ENCODE measurements around the gene TRMT2B. TPM values are rescaled to one million over a fixed set of nuclear protein-coding genes. Genes with fewer than 3 reads are reported as not detected.
"Not testable (repeated sequence)": the region's sequence is repeated elsewhere in the genome, so short reads cannot be mapped to it uniquely, and the experiment has no call there.

The TRMT2B gene
- total RNA-seq, 1 donor from 2014 or later: 20.7 TPM

GRCh38 chrX:101028562-101028961 lies 23.3 kb downstream of the TRMT2B start:
- Mint-ChIP-seq H3K9me3 (peaks cover 21% of the 10 kb centered on the region), H3K27ac (no peak overlapping the region), H3K27me3 (ENCODE audit: low read depth) (no peaks in the 10 kb centered on the region), H3K4me1 (no peaks in the 10 kb centered on the region), H3K36me3 (peaks cover 30% of the 10 kb centered on the region), H3K4me3 (no peak overlapping the region)
- no peak for DNase-seq (ENCODE audit: low spot score in 2 of 2, unreplicated experiment in 2 of 2)
- TF ChIP-seq, protein P1, sequence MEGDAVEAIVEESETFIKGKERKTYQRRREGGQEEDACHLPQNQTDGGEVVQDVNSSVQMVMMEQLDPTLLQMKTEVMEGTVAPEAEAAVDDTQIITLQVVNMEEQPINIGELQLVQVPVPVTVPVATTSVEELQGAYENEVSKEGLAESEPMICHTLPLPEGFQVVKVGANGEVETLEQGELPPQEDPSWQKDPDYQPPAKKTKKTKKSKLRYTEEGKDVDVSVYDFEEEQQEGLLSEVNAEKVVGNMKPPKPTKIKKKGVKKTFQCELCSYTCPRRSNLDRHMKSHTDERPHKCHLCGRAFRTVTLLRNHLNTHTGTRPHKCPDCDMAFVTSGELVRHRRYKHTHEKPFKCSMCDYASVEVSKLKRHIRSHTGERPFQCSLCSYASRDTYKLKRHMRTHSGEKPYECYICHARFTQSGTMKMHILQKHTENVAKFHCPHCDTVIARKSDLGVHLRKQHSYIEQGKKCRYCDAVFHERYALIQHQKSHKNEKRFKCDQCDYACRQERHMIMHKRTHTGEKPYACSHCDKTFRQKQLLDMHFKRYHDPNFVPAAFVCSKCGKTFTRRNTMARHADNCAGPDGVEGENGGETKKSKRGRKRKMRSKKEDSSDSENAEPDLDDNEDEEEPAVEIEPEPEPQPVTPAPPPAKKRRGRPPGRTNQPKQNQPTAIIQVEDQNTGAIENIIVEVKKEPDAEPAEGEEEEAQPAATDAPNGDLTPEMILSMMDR (IDR thresholded peaks at IDR 0.05; ENCODE audit: unreplicated experiment): no peak

GRCh38 chrX:101025126-101025525 lies 26.8 kb downstream of the TRMT2B start:
- Mint-ChIP-seq H3K36me3 (peaks cover 36% of the 10 kb centered on the region), H3K4me1 (no peaks in the 10 kb centered on the region), H3K9me3 (peaks cover 25% of the 10 kb centered on the region), H3K27me3 (ENCODE audit: low read depth) (no peaks in the 10 kb centered on the region), H3K4me3 (no peak overlapping the region), H3K27ac (no peak overlapping the region)
- TF ChIP-seq, protein P1 (IDR thresholded peaks at IDR 0.05; ENCODE audit: unreplicated experiment): no peak
- DNase-seq (ENCODE audit: low spot score in 2 of 2, unreplicated experiment in 2 of 2): no peak

GRCh38 chrX:101022020-101022419 lies 29.9 kb downstream of the TRMT2B start:
- no peak overlapping the region for H3K27ac Mint-ChIP-seq
- TF ChIP-seq, protein P1 (IDR thresholded peaks at IDR 0.05; ENCODE audit: unreplicated experiment): no peak
- peaks cover 31% of the 10 kb centered on the region for H3K36me3 Mint-ChIP-seq
- peaks cover 21% of the 10 kb centered on the region for H3K9me3 Mint-ChIP-seq
- H3K4me1 Mint-ChIP-seq: no peaks in the 10 kb centered on the region
- DNase-seq (ENCODE audit: low spot score in 2 of 2, unreplicated experiment in 2 of 2): no peak
- no peaks in the 10 kb centered on the region for H3K27me3 Mint-ChIP-seq (ENCODE audit: low read depth)
- H3K4me3 Mint-ChIP-seq: no peak overlapping the region

GRCh38 chrX:101012031-101012430 lies 39.9 kb downstream of the TRMT2B start:
- H3K9me3 Mint-ChIP-seq: peaks cover 13% of the 10 kb centered on the region
- H3K4me1 Mint-ChIP-seq; DNase-seq (ENCODE audit: low spot score in 2 of 2, unreplicated experiment in 2 of 2); H3K27me3 Mint-ChIP-seq (ENCODE audit: low read depth); H3K4me3 Mint-ChIP-seq; H3K27ac Mint-ChIP-seq: not testable (repeated sequence)
- peaks cover 25% of the 10 kb centered on the region for H3K36me3 Mint-ChIP-seq

GRCh38 chrX:101009090-101009489 lies 42.8 kb downstream of the TRMT2B start:
- TF ChIP-seq, protein P1 (IDR thresholded peaks at IDR 0.05; ENCODE audit: unreplicated experiment): no peak
- Mint-ChIP-seq H3K4me3 (no peak overlapping the region), H3K9me3 (peaks cover 16% of the 10 kb centered on the region), H3K27ac (no peak overlapping the region), H3K27me3 (ENCODE audit: low read depth) (no peaks in the 10 kb centered on the region), H3K4me1 (no peaks in the 10 kb centered on the region), H3K36me3 (peaks cover 16% of the 10 kb centered on the region)
- DNase-seq (ENCODE audit: low spot score in 2 of 2, unreplicated experiment in 2 of 2): no peak

GRCh38 chrX:100999451-100999850 lies 52.5 kb downstream of the TRMT2B start:
- no peak overlapping the region for H3K4me3 Mint-ChIP-seq
- H3K27me3 Mint-ChIP-seq (ENCODE audit: low read depth): no peaks in the 10 kb centered on the region
- peaks cover 13% of the 10 kb centered on the region for H3K9me3 Mint-ChIP-seq
- TF ChIP-seq, protein P1 (IDR thresholded peaks at IDR 0.05; ENCODE audit: unreplicated experiment): no peak
- no peaks in the 10 kb centered on the region for H3K4me1 Mint-ChIP-seq
- no peak for DNase-seq (ENCODE audit: low spot score in 2 of 2, unreplicated experiment in 2 of 2)
- no peak overlapping the region for H3K27ac Mint-ChIP-seq
- peaks cover 8% of the 10 kb centered on the region for H3K36me3 Mint-ChIP-seq
